ENCODE results near the gene RPL18A.

The RPL18A gene

GRCh38 chr19:17829855-17830566, 29.7 kb upstream of the RPL18A start (continued):
- no peak for TF ChIP-seq MZF1 (tag by site-specific recombination; IDR thresholded peaks at IDR 0.05; ENCODE audit: borderline replicate concordance)
- TF ChIP-seq ZFHX2 (tag by site-specific recombination; conservative IDR thresholded peaks at IDR 0.05) = no peak; the same call in 1 of the 2 replicates
- no peak for TF ChIP-seq PRDM1 (tag by site-specific recombination; IDR thresholded peaks at IDR 0.05)
- TF ChIP-seq ZNF366 (tag by site-specific recombination; conservative IDR thresholded peaks at IDR 0.05) = 0 out of 2 replicates have a peak, but pooled peaks have one; percentile 39
- peak; percentile 45 for TF ChIP-seq SP3 (tag by site-specific recombination; IDR thresholded peaks at IDR 0.05)
- TF ChIP-seq ZNF350 (tag by site-specific recombination; IDR thresholded peaks at IDR 0.05) = no peak
- TF ChIP-seq KLF9 (tag by site-specific recombination; IDR thresholded peaks at IDR 0.05; ENCODE audit: low read depth) = peak; percentile 22; the same call in 1 of the 2 replicates
- TF ChIP-seq ZXDB (tag by site-specific recombination; IDR thresholded peaks at IDR 0.05) = no peak
- no peak for TF ChIP-seq ZNF777 (tag by site-specific recombination; IDR thresholded peaks at IDR 0.05; ENCODE audit: borderline replicate concordance)
- no peak for TF ChIP-seq ZNF157 (tag by site-specific recombination; IDR thresholded peaks at IDR 0.05)
- no peak for TF ChIP-seq ZNF37A (tag by site-specific recombination; IDR thresholded peaks at IDR 0.05)
- TF ChIP-seq ZNF560 (tag by site-specific recombination; IDR thresholded peaks at IDR 0.05; ENCODE audit: borderline replicate concordance) = peak; percentile 65; the same call in 1 of the 2 replicates
- TF ChIP-seq PATZ1 (tag by site-specific recombination; IDR thresholded peaks at IDR 0.05) = no peak; the same call in 1 of the 2 replicates
- peak; percentile 11; the same call in 1 of the 2 replicates for TF ChIP-seq KLF1 (tag by site-specific recombination; IDR thresholded peaks at IDR 0.05)
- TF ChIP-seq ZNF335 (tag by site-specific recombination; conservative IDR thresholded peaks at IDR 0.05) = peak; percentile 59
- TF ChIP-seq ZNF585B (tag by site-specific recombination; IDR thresholded peaks at IDR 0.05) = no peak
- no peak for TF ChIP-seq ZNF544 (tag by site-specific recombination; IDR thresholded peaks at IDR 0.05)
- peak; percentile 78; the same call in 1 of the 2 replicates for TF ChIP-seq ZBTB7A (tag by site-specific recombination; IDR thresholded peaks at IDR 0.05; ENCODE audit: low read depth)
- TF ChIP-seq ZBTB49 (tag by site-specific recombination; IDR thresholded peaks at IDR 0.05; ENCODE audit: low read depth) = no peak

GRCh38 chr19:17830567-17831418, 28.9 kb upstream of the RPL18A start:
- Histone ChIP-seq H3K36me3 (ENCODE audit: control insufficient read depth in 2 of 2, insufficient read depth in 1 of 2, low read length in 2 of 2) (no peaks in the 10 kb centered on the region), H3K4me3 (ENCODE audit: low read depth, low read length) (peak overlapping the region; percentile 40), H3K4me1 (ENCODE audit: control insufficient read depth, insufficient read depth, low read length) (no peaks in the 10 kb centered on the region), H3K9me3 (ENCODE audit: control insufficient read depth, insufficient read depth, low read depth, low read length) (no peaks in the 10 kb centered on the region), H3K27ac (ENCODE audit: extremely low read depth, low read depth, low read length) (no peak overlapping the region; the same call in 1 of the 2 replicates)
- ChIA-PET CTCF (interaction anchor here (0.6 to 1.3 kb wide), 5 partner anchors 11 to 555 kb away, joined by 3 to 5 read pairs (median 3); partner anchors contain the start of genes GDF15 and RPL18A), POLR2A (interaction anchor here (0.5 to 1.6 kb wide), 12 partner anchors 8 to 491 kb away, joined by 3 to 13 read pairs (median 4); partner anchors contain the start of genes B3GNT3, CCDC124, MAP1S and RPL18A)
- no peak for TF ChIP-seq ZNF785 (tag by site-specific recombination; IDR thresholded peaks at IDR 0.05)
- no peak for TF ChIP-seq ZNF174 (tag by site-specific recombination; IDR thresholded peaks at IDR 0.05)
- TF ChIP-seq BCL6B (tag by site-specific recombination; IDR thresholded peaks at IDR 0.05) = no peak
- peak; percentile 13; the same call in 1 of the 2 replicates for TF ChIP-seq ZNF335 (tag by site-specific recombination; conservative IDR thresholded peaks at IDR 0.05)
- no peak for TF ChIP-seq ZNF184 (tag by site-specific recombination; IDR thresholded peaks at IDR 0.05)
- no peak for TF ChIP-seq ZNF624 (tag by site-specific recombination; IDR thresholded peaks at IDR 0.05)
- no peak for TF ChIP-seq GLI2 (tag by site-specific recombination; IDR thresholded peaks at IDR 0.05; ENCODE audit: borderline replicate concordance, low read depth)
- TF ChIP-seq TCF7L2 (IDR thresholded peaks at IDR 0.05; ENCODE audit: borderline replicate concordance, low read depth, low read length) = no peak
- no peak for TF ChIP-seq PBX3 (CRISPR knock-in tag; IDR thresholded peaks at IDR 0.05)
- no peak for TF ChIP-seq REPIN1 (tag by site-specific recombination; IDR thresholded peaks at IDR 0.05; ENCODE audit: low read depth)
- TF ChIP-seq KLF1 (tag by site-specific recombination; IDR thresholded peaks at IDR 0.05) = no peak
- no peak for TF ChIP-seq ZNF140 (tag by site-specific recombination; IDR thresholded peaks at IDR 0.05)

Data from HEK293 (cell line).